GM21619 (cell line): ENCODE measurements around the gene CGNL1.
A peak's percentile ranks its signal among the peaks of the same experiment; 100 is the strongest.

ENCODE experiments used
- ATAC-seq: cut with Tn5 transposase; IDR thresholded peaks from one replicate; pipeline ENCODE4 v1.9.1; 2021; ENCODE audit not compliant: unreplicated experiment

CGNL1 gene

DNA sequence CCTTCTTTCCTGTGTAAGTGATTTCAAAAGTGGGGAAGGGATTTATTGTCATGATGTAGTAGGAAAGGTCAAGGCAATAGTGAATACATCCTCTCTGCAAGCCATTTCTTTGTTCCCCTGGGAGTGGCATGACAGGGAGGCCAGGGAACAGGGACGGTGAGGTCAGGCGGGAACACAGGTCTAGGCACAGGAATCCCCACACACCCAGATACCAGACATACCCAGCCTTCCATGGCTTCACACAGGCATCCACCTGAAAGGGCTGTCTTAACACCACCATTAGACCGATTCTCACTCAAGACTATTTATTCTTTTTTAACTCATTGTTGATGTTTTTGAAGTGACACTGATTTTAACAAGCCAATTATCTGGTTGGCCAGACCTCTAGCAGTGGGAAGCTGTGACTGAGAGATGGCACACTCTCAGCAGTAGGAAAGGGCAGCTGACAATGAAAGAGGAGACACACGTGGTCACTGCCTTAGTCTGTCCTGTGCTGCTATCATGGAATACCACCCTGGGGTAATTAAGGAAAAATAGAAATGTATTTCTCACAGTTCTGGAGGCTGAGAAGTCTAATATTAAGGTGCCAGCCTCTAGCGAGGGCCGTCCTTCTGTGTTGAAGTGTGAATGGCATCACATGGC lies 140.8 kb downstream of the CGNL1 start:
- ATAC-seq, result no peak

- ATAC-seq, result no peak
Observed at GRCh38 chr15:57518779-57519405, 142.6 kb downstream of the CGNL1 start.

- ATAC-seq, result no peak
Observed at GRCh38 chr15:57519806-57520205, 143.5 kb downstream of the CGNL1 start.

DNA sequence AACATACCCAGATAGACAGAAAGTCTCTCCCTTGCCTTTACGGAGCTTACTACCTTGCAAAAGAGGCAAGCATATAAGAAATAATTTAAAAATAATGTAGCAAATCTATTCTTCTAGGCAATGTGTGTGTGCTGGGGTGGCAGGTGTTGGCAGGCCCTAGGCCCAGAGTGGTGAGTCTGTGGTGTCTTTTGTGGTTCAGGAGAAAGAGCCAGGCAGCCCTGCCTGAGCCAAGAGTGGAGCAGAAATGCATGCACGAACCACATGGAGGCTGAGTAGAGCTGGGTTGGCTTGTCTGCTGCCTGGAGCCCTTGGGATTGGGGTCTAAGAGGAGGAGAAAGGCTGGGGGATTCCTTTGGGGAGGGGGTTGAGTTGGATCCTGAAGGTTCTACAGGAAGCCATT lies 145.2 kb downstream of the CGNL1 start:
- ATAC-seq, result no peak

- no peak for ATAC-seq
Observed at GRCh38 chr15:57522148-57522547, 145.8 kb downstream of the CGNL1 start.

GRCh38 chr15:57525581-57525980 lies 149.3 kb downstream of the CGNL1 start:
- no peak for ATAC-seq

DNA sequence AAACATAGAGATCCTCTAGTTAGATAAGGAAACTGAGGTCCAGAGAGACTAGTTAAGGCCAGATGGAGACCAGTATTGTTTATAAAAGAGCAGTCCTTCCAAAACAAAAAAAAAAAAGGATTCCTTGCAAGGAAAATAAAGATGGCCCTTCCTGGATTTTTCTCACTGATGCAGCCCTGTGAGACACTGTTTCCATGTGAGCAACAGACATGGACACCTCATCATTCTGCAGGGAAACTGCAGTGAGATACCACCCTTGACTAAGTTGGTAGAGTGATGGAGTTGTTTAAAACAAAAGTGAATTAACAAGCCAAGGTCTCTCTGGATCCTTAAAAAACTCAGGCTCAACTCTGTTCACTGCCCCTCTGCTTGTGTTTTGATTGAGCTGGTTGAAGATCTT lies 149.8 kb downstream of the CGNL1 start:
- no peak for ATAC-seq

DNA sequence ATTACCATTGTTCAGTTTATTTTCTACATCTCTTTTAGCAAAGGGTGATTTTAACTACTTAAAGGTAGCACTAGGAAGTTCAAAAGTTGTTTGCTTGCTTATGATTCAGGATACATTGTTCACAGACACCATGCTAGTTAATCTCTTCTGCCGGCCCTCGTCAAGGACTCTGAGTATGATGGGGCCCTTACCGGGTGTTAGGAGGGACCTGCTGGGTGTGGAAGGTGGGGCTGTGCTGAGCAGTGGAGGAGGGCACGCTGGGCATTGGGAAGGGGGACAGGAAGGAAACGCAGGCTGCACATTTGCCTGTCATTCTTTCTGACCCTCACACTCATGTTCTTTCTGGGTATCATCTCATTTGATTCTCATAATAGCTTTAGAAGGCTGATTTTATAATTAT lies 150.3 kb downstream of the CGNL1 start:
- no peak for ATAC-seq

DNA sequence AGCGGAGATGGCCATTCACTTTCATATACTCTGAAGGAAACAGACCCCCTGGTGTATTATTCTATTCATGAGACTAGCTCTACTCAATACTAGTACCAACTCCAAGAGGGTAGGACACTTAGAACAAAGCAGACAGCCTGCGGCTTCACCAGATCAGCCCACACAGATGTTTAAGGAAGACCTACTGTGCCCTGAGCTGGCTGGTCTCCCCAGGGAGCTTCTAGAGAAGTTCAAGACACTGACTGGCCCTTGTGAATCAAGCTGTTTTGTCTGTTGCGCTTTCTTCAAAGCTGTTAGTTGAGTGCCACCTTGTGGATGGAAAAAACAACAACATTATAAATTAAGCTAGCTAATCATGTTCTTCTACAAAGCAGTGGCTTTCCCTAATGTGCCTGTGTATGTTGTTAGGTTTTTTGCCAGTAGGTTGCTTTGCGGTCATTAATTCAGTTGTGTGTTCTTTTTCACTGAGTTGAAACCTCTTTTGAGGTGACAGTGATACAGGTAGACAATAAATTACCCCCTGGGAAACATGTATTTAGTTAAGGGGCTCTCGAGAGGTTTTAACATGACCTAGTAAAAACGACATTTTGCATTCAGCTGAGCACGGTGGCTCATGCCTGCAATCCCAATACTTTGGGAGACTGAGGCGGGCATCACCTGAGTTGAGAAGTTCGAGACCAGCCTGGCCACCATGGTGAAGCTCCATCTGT lies 151.2 kb downstream of the CGNL1 start:
- no peak for ATAC-seq

DNA sequence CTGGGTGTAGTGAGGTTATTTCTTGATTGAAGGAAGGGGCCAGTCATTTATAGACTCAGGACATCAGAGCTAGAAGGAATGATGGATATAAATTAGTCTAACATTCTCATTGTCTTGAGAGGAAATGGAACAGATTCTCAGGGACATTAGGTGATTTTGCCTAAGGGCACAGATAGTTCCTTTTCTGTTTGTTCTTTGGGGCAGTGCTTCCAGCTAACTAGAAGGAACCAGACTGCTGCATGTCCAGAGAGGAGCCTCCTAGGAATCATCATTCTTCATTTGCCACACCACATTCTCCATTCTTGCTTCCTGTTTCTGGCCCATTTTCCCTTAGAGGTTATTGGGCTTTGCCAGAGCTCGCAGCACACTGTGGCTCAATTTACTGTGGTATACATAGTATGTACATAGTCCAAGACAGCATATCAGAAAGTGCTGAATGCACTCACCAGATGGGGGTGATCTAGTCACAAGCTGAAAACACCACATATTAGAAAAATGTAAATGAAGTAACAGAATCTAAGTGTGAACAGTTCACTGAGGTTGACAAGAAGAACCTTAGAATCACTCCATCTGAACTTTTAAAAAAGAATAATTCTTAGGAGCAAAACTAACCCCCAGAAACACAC lies 152.7 kb downstream of the CGNL1 start:
- ATAC-seq, result no peak

- no peak for ATAC-seq
Observed at GRCh38 chr15:57529748-57530147, 153.4 kb downstream of the CGNL1 start.

DNA sequence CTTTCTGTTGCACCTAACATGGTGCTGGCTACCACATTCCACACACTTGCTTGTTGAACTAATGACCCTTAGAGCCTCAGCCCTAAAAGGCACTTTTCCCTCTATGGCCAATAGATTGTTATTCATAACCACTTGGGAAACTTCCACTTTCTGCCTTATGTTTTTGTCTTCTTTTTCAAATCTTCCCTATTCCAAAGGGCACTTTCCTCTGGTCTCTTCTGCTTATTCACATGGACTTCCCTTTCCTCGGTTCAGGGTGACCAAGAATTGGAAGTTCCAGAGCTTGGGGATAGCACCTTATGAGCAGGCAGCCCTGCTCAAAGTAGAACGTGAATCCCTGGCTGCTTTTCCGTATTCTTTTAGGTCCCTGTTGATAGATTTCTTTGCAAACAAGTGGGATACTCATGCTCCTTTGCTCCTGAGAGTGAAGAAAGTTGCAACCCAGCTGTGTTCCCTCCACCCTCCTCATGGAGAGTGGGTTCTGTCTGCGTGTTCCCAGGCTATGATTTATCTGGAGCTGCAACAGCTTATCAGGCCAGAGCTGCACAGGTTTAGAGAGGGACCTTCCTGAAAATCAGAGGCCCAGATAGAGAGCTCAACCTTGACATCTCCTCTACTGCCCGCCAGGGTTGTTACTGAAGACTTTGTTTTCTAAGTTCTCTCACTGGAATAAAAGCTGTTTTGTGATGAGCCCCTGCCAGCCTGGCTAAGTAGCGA lies 156.6 kb downstream of the CGNL1 start:
- no peak for ATAC-seq

DNA sequence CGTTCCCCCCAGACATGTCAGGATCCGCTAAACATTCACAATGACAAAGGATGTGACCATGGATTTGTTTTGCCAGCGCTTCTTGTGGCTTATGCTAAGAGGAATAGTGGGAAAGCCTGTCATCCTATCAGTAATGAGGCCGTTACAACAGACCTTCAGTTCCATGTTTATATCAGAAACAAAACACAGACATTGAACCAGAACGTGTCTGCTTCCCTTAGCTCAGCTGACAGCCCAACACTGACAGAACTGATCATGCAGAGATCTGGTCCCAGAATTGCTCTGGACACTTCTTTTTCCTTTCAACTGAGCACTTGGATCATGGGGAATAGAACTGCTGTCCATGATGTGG lies 157.1 kb downstream of the CGNL1 start:
- no peak for ATAC-seq

DNA sequence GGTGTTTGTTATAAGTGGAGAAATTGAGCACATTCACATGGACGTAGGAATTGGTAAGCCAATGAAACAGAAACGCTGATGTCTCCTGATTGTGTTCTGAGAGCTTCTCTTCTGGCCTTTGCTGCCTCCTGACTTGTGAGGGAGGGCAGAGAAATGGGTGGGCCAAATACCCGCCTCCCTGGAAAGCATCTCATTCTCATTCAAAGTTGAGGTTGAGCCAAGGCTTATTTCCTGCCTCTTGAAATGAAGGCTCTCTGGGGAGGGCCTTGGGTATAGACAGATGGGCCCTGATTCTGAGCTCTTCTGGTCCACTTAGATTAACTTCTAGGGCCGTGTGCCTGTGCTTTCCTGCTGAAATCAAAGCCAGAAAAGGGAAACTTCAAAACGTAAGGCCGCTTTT lies 158.0 kb downstream of the CGNL1 start:
- no peak for ATAC-seq

DNA sequence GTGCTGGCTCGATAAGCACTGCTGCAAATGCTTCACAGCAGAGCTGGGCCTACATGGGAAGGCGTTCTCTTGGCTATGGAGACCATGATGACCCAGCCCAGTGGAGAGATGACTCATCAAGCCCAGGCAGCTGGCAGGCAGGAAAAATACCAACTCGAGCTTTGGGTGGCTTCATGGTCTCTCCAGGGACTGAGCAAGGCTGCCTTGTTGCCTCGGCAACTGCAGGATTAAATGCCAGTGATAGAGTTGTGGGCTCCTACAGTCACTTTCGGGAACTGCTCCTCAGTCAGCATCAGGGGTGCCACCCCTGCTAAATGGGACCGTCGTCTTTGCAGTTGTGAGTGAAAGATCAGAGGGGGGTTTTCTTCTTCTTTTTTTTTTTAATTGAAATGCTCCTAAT lies 160.8 kb downstream of the CGNL1 start:
- no peak for ATAC-seq

- ATAC-seq, result no peak
Observed at GRCh38 chr15:57537488-57538264, 161.4 kb downstream of the CGNL1 start.

- ATAC-seq, result no peak
Observed at GRCh38 chr15:57538265-57538529, 161.9 kb downstream of the CGNL1 start.

- no peak for ATAC-seq
Observed at GRCh38 chr15:57538821-57539220, 162.5 kb downstream of the CGNL1 start.

DNA sequence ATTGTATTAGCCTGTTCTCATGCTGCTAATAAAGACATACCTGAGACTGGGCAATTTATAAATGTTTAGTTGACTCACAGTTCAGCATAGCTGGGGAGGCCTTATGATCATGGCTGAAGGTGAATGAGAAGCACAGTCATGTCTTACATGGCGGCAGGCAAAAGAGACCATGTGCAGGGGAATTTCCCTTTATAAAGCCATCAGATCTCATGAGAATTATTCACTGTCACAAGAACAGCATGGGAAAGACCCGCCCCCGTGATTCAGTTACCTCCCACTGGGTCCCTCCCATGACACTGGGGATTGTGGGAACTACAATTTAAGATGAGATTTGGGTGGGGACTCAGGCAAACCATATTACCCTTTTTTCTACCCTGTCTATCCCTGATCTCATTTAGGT lies 163.9 kb downstream of the CGNL1 start:
- ATAC-seq, result no peak

DNA sequence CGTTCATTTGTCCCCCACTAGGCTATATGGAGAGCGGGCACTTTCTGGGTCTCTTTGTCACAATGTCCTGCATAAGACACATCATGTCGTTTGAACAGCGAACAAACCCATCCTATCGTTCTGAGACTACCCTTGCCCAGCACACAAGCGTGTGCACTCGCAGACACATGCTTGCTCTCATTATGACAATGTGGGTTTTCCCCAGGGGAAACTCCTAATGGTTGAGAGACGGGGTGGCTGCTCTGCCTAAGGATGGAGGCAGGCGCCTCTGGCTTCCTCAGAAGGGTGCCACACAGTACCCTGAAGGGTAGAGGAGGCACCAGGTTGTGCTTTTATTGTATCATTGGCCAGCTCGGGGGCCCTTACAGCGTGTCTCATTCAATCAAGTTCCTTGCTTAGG lies 164.4 kb downstream of the CGNL1 start:
- ATAC-seq, result peak; percentile 57

GRCh38 chr15:57541271-57541670 lies 165.0 kb downstream of the CGNL1 start:
- ATAC-seq, result no peak
